ENCODE measurements around the gene ATP8A2.

The ATP8A2 gene

GRCh38 chr13:25899464-25899863 is 527.7 kb downstream of the ATP8A2 start:
- no peak for FAIRE-seq

DNA sequence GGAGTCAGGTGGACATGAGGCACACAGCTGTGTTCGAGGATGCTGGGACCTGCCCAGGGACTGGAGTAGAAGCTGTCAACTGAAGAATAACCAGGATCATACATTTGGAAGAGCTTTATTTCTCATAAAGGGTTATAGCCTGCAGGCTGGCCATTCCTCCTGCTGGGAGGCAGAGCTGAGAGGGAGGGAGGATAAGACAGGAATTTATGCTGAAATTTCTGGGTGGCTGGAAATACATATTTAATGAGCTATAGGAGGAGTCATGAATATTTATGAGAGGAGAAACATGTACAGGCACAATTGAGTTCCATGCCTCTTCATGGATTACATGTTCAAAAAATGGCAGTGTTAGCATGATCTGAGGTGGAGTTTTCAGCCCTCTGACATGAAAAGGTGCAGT is 528.2 kb downstream of the ATP8A2 start:
- FAIRE-seq: no peak

DNA sequence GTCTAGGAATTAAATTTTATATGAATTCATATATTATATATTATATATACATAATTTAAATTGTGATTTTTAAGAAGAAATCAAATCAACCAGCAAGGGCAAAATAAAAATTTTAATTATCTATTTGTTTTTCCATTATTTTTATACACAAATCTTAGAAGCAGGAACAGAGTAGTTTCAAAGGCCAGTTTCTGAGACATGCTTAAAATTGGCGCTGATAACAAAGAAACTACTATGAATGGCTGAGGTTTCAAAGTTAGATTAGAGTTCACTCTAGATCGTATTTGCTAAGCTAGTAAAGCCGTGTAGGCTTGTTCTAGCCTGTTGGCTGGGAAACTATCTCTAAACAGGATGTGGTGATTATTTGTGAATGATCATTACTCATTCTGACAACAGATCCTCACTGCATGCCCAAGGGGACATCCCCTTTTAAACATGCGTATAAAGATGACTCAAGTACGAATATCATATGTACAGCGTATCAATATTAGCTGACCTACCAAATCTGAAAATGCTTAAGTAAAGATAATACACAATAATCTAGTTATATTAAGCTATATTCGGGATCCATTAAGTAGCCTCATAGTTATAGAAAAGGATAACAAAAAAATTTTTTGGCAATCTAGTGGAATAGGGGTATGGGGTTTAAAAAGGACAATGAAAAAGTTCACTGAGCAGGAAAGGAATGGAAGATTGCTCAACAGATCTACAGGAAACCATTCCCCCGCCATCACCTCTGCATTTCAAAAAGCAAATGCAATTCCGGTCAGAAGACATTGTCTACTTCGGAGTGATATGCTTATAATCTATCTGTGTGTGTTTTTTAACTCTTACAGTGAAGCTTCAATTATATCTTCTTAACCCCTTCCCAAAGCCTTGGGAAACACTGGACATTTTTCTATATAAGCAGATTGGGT is 529.9 kb downstream of the ATP8A2 start:
- FAIRE-seq: peak; percentile 97

DNA sequence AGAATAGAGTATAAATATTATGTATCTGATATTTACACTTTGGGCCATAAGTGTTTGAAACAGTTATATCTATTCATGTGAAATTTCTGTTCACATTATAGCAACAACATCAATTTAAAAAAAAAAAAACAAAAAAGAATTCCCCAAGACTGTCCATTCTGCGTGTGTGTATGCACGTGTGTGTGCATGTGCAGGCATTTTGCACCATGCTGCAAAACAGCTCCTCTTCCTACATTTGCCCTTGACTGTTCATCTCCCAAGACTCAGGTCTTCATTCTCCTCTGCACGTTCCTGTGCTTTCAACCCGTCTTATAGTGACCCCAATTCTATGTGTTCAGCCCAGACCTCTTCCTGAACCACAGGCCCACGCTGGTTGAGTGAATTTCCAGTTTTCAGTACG is 530.7 kb downstream of the ATP8A2 start:
- no peak for FAIRE-seq

DNA sequence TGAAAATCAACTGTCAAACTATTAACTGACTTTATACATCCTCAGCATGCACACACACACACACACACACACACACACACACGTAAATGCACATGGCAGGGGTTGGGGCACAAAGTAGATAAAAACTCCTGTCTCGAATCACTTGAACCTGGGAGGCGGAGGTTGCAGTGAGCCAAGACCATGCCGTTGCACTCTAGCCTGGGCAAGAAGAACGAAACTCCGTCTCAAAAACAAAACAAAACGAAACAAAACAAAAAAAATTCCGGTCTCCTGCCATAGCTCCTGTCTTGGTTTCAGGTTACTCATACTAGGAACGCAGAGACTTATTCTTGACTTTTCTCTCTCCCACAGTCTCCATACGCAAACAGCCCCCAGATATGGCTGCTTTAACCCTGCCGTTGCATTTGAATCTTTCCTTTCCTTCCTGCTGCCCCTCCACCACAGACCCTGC is 531.1 kb downstream of the ATP8A2 start:
- no peak for FAIRE-seq

DNA sequence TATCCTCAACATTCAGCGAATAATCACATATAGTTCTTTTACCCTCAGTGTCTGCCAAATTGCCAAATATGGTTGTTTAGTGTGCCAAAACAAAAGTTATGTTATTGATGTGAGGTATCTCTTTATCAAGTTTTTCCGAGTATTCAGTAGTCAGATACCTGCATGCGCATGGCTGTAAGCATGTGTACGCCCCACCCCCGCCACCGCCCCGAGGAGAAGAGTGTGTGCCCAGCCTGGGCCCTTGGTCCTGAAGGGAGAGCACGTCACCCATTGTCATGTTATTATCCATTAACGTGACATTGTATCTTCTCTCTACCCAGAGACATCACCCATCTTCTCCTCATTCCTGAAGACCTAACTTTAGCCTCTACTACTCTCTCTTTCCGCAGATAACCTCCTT is 533.1 kb downstream of the ATP8A2 start:
- FAIRE-seq: no peak

DNA sequence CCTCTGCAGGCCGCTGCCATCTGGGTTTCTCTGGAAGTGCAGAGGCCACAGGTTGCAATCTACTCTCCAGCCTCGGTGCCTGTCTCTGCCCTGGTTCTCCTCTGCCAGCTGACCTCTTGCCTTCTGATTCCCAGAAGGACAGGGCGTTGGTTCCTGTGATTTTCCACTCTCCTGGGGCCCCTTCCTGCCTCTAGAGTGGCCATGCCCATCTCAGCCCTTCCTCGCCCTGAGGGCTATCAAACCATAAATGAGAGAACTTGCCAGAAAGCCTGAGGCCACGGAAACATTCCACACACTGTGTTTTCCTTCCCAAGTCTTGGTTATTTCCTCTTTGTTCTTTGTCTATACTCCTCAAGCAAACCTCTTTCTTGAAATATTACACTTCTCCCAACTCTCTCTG is 533.8 kb downstream of the ATP8A2 start:
- no peak for FAIRE-seq

DNA sequence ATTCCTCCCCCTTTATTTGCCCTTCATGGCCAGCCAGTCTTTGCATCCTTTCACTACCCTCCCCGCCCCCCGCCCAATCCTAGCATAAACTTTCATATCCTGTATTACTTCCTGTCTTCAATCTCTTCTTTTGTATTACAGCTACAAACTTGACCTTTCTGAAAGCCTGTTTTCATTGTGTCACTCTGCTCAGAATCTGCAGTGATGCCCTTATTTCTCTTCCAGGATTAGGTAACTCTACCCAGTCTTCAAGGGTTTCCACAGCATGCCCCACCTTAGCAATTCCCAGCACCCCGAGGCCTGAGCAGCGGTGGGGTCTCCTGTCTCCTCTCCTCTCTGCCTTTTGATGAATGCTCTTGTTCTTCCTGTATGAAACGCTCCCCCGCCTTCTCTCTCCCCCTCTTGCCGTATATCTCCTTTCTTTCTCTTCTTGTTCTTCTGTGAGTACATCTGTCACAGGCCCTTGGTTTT is 534.5 kb downstream of the ATP8A2 start:
- no peak for FAIRE-seq

- no peak for FAIRE-seq
Measured at GRCh38 chr13:25908366-25908765, 536.6 kb downstream of the ATP8A2 start.

DNA sequence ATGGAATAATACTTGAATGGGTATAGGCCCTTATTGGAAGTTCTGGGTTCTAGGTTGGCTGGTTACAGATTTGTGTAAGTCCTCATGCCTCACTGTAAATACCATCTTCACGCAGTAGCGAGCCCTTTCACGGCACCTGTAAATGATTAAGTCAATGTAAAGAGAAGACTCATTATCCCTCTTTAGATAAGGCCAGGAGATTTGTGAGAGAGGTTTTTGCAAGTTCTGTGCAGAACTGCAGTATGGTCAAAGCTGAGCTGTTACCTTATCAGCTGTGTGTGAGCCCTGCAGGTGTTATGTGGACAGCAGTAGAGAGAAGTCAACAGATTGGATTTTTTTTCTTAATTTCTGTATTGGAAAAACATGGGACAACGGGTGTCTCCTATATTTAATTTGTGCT is 538.5 kb downstream of the ATP8A2 start:
- FAIRE-seq: no peak

DNA sequence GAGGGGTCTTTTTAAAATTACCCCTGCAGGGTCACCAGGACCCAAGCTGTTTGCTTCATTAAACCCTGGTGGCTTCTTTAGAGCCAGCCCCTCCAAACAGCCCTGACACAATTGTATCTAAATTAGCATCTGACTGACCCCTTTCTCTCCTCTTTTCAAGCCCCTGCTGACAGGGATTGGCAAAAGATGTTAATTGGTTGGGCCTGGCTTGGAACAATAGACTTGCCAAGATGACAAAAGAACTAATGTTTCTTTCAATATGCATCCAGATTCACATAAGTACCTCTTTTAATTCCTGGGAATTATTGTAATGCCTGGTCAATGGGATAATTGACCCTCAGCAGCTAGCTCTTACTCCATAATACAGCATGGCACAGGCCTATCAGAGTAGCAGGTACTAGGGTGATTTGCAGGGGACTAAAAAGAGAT is 539.2 kb downstream of the ATP8A2 start:
- FAIRE-seq: no peak

GRCh38 chr13:25912961-25913360 is 541.2 kb downstream of the ATP8A2 start:
- FAIRE-seq: no peak

- FAIRE-seq: no peak
Measured at GRCh38 chr13:25915840-25916518, 544.2 kb downstream of the ATP8A2 start.

DNA sequence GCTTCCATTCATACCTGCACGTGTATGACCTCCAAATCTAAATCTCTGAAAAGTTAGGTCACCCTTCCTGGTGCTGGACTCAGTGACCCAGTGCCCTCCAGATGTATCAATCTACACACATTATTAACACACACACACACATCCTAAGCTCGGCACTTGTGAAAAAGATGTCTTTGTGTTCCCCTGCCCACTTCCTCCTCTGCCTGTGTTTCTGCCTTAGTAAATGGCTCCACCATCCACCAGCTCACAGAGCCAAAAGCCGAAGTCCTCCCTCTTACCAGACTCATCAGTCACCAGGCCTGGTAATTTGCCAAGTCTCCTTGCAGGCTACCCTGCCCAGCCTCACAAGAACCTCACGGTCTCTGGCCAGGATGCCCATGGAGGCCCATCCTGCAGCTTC is 548.5 kb downstream of the ATP8A2 start:
- FAIRE-seq: no peak

- no peak for FAIRE-seq
Measured at GRCh38 chr13:25920931-25921330, 549.2 kb downstream of the ATP8A2 start.

DNA sequence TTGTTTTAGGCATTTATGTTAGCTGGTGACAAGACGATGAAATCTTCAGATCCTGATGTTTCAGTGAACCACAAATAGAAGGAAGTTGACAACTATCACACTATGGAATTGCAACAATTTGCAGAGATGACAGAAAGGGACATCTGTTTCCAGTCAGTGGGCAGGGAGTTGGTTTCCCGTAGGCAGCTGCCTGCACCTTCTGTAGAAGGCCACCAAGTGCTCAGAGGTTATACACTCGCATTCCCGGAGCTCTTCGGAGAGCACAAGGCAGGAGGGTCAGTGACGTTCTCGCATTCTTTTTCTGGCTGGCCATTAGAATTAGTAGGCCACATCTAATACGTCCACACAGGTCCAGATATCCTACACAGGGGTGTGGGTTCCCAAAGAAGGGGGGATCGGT is 550.6 kb downstream of the ATP8A2 start:
- no peak for FAIRE-seq

DNA sequence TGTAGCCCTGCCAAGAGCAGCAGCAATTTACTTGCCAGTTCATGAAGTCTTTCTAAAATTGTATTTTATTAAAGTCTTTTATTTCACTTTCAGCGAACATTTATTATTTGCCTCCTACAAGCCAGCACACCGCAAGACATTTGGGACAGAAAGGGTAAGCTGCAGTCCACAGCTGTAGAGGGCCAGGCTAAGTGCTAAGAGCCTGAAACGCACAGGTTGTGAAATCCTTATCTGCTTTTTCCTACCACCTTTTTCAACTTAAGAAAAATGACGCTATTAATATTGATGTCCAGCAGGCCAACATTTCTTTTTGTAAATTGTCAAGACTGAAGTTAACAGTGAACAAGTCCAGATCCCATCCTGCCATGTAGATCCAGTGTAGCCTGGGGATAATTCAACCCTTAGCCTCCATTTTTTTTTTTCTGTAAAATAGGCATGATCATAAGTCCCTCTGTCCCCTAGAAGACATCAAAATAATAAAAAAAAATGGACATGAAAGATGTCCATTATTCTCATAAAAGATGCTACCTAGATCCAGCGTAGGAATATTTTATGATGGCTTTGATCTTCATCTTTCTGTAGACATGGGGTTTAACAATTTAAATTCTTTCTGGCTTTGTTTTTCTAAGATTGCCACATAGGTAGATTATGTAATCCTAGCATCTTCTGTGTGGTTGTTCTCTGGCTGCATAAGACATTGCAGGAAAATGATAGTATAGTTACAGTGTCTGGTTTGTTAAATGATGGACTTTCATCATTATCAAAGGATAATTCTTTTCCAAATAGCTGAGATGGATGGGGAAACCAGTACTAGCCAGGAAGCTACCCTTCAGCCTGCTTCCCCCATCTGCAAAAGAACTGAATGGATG is 551.7 kb downstream of the ATP8A2 start:
- no peak for FAIRE-seq

DNA sequence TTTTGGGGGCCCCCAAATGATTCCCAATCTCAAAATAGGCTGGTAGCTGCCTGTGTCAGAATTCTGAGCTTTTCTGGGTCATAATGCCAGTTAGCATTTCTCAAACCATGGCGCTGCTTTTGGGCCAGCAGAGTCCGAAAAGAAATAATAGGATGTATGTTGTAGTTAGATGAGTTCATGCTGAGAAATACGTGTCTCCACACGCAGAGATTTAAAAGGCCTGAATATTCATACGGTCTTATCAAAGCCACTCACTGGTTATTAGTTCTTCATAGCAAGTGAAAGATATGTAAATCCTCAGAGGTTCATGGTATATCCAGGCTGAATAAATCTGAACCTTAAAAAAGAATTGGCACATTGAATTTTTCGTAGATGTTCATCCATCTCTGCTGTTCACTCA is 555.6 kb downstream of the ATP8A2 start:
- FAIRE-seq: no peak

- no peak for FAIRE-seq
Measured at GRCh38 chr13:25927932-25928331, 556.2 kb downstream of the ATP8A2 start.

DNA sequence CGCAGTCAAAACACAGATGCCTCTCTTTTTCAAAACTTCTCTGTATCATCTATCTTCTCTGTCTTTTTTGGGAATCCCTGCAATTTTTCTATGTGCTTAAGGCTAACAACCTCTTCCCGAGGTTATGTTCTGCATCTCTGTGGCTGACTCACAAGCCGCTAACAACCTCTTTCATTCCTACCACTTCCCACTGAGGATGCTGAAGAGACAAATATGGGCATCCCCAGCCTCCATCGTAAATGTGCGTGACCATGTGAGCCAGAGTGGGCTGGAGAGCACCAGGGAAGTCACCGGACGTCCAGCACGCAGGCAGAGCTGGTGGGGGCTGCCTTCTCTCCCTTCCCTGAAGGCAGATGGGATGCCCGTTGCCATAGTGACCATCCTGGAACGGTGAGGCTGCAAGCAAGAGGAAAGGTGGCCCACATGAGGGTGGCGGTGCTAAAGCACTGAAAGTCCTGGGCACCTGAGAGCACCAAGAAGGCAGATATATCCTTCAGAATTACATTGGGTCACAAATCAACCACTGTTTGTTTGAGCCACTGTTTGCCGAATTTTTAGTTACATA is 557.2 kb downstream of the ATP8A2 start:
- no peak for FAIRE-seq

GRCh38 chr13:25929816-25930215 is 558.0 kb downstream of the ATP8A2 start:
- FAIRE-seq: no peak

- FAIRE-seq: no peak
Measured at GRCh38 chr13:25930653-25931052, 558.9 kb downstream of the ATP8A2 start.

- no peak for FAIRE-seq
Measured at GRCh38 chr13:25932365-25932764, 560.6 kb downstream of the ATP8A2 start.

Data from islet of Langerhans (tissue), 1 donor.